Esophagus muscularis mucosa (tissue), 4 donors: ENCODE results near the gene CBX5. TPM values are rescaled to one million over a fixed set of nuclear protein-coding genes. Genes with fewer than 3 reads are reported as not detected.
A peak's percentile ranks its signal among the peaks of the same experiment; 100 is the strongest.

Experiments
- DNase-seq: peaks from one replicate; pipeline ENCODE4 v3.0.0-alpha.2; 2017; ENCODE audit errors: extremely low spot score
- H3K27ac ChIP-seq, 4 donors: fragments of 200-600 bp; sonication (generic); replicated peaks in 1 of 4; 1 replicate in 3 of 4; 2 replicates in 1 of 4; pipeline ENCODE4 v1.5.1; 2016 to 2019; ENCODE audit warnings: mild to moderate bottlenecking in 1 of 4
- H3K27me3 ChIP-seq, 4 donors: fragments of 200-600 bp; sonication (generic); one replicate each; pipeline versions ENCODE4 v1.5.1 to v1.6.0; 2016 to 2019
- H3K36me3 ChIP-seq, 4 donors: fragments of 200-600 bp; sonication (generic); one replicate each; pipeline ENCODE4 v1.5.1; 2016 to 2019
- H3K4me1 ChIP-seq, 4 donors: fragments of 200-600 bp; sonication (generic); one replicate each; pipeline ENCODE4 v1.5.1; 2016 to 2019
- H3K4me3 ChIP-seq, 4 donors: fragments of 200-600 bp; sonication (generic); 1 replicate in 2 of 4; 2 replicates in 2 of 4; pipeline ENCODE4 v1.5.1; 2016 to 2019; ENCODE audit warnings: mild to moderate bottlenecking in 4 of 4, moderate library complexity in 1 of 4
- H3K9me3 ChIP-seq, 4 donors: fragments of 200-600 bp; sonication (generic); 1 replicate in 3 of 4; 2 replicates in 1 of 4; pipeline ENCODE4 v1.5.1; 2016 to 2019
- EP300 ChIP-seq: sonication (generic); formaldehyde crosslinking; IDR thresholded peaks from one replicate; pipeline ENCODE4 v1.6.1; 2017; ENCODE audit warnings: antibody characterized with exemption
- POLR2A ChIP-seq: fragments of 450-650 bp; IDR thresholded peaks from one replicate; pipeline ENCODE4 v1.6.1; 2017; ENCODE audit warnings: antibody characterized with exemption, moderate library complexity, mild to moderate bottlenecking, low read depth
- POLR2AphosphoS5 ChIP-seq, 2 donors: sonication (generic); formaldehyde crosslinking; IDR thresholded peaks; one replicate each; pipeline ENCODE4 v1.6.1; 2017; ENCODE audit warnings: antibody characterized with exemption in 2 of 2
- whole genome bisulfite sequencing: methylation state at CpG from one replicate; pipeline ENCODE4 v1.1.5; 2018; 5-methylcytosine and 5-hydroxymethylcytosine counted together
- intact Hi-C: fragments of 100-400 bp; cut with DNase I; formaldehyde crosslinking; loops from one replicate; pipeline ENCODE4 v1.15.1; 2023
- total RNA-seq, 4 donors: library from RNA; depleted of rRNA; stranded (reverse); fragments of >200 nt; gene quantifications; one replicate each; pipeline versions ENCODE4 v1.1.0 to v1.2.1, GENCODE V29; 2016
- TF ChIP-seq, protein P1 (sequence below), 3 experiments: fragments of 200-600 bp in 2 of 3; fragments of 450-650 bp in 1 of 3; sonication (generic) in 2 of 3; IDR thresholded peaks; one replicate each; pipeline ENCODE4 v1.5.1; 2017 to 2019; ENCODE audit warnings: antibody characterized with exemption in 3 of 3, mild to moderate bottlenecking in 2 of 3, moderate library complexity in 1 of 3

Gene CBX5
- total RNA-seq, 4 donors from 2014 or later: 29.0 to 45.3 (median 37.3) TPM

- intact Hi-C loops: loop anchor here (2.0 kb wide), 1 partner anchor 66 kb away; no protein-coding TSS in a partner anchor
- DNase-seq: no peak
- Histone ChIP-seq H3K4me3 (no peak overlapping the region), H3K4me1 (no peaks in the 10 kb centered on the region), H3K27me3 (peaks cover 0 to 27% (median 1%) of the 10 kb centered on the region in 4 donors), H3K27ac (peak overlapping the region in 1 of 4 donors; percentile 4), H3K36me3 (peaks cover 0 to 1% (median 0%) of the 10 kb centered on the region in 4 donors), H3K9me3 (no peaks in the 10 kb centered on the region)
- TF ChIP-seq EP300: no peak
- TF ChIP-seq, protein P1, sequence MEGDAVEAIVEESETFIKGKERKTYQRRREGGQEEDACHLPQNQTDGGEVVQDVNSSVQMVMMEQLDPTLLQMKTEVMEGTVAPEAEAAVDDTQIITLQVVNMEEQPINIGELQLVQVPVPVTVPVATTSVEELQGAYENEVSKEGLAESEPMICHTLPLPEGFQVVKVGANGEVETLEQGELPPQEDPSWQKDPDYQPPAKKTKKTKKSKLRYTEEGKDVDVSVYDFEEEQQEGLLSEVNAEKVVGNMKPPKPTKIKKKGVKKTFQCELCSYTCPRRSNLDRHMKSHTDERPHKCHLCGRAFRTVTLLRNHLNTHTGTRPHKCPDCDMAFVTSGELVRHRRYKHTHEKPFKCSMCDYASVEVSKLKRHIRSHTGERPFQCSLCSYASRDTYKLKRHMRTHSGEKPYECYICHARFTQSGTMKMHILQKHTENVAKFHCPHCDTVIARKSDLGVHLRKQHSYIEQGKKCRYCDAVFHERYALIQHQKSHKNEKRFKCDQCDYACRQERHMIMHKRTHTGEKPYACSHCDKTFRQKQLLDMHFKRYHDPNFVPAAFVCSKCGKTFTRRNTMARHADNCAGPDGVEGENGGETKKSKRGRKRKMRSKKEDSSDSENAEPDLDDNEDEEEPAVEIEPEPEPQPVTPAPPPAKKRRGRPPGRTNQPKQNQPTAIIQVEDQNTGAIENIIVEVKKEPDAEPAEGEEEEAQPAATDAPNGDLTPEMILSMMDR (IDR thresholded peaks at IDR 0.05): peak; percentile 59 to 77 (median 74)
- WGBS: 69% methylated on average over 9 of the region's 9 CpGs
These were observed 14.4 kb upstream of the CBX5 start for GRCh38 chr12:54294152-54294952.

DNA sequence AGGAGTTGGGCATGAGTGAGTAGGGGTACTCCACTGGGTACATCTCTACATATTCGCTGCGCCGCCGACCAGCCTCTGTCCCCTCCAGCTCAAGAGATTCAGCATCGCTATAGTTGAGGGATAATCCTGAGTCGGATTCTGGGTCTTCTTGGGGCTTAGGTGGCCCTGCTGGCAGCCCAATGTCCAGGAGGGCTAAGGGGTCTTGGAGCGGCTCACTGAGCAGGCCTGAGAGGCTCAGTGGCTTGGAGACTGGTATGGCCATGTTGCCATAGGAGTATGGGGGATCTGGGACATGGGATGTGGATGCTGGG is 13.0 kb upstream of the CBX5 start:
- H3K9me3 ChIP-seq: no peaks in the 10 kb centered on the region
- H3K27me3 ChIP-seq: peaks cover 0 to 12% (median 0%) of the 10 kb centered on the region in 4 donors
- no peak overlapping the region for H3K4me3 ChIP-seq
- no peak for DNase-seq
- TF ChIP-seq EP300 (no peak), POLR2AphosphoS5 (IDR thresholded peaks at IDR 0.05) (no peak), POLR2A (no peak)
- TF ChIP-seq, protein P1 (IDR thresholded peaks at IDR 0.05): no peak
- no peak overlapping the region for H3K27ac ChIP-seq
- 97% methylated on average over 7 of the region's 7 CpGs for WGBS
- peaks cover 2 to 16% (median 13%) of the 10 kb centered on the region in 4 donors for H3K36me3 ChIP-seq
- H3K4me1 ChIP-seq: no peaks in the 10 kb centered on the region
- intact Hi-C loops: no loop called here

DNA sequence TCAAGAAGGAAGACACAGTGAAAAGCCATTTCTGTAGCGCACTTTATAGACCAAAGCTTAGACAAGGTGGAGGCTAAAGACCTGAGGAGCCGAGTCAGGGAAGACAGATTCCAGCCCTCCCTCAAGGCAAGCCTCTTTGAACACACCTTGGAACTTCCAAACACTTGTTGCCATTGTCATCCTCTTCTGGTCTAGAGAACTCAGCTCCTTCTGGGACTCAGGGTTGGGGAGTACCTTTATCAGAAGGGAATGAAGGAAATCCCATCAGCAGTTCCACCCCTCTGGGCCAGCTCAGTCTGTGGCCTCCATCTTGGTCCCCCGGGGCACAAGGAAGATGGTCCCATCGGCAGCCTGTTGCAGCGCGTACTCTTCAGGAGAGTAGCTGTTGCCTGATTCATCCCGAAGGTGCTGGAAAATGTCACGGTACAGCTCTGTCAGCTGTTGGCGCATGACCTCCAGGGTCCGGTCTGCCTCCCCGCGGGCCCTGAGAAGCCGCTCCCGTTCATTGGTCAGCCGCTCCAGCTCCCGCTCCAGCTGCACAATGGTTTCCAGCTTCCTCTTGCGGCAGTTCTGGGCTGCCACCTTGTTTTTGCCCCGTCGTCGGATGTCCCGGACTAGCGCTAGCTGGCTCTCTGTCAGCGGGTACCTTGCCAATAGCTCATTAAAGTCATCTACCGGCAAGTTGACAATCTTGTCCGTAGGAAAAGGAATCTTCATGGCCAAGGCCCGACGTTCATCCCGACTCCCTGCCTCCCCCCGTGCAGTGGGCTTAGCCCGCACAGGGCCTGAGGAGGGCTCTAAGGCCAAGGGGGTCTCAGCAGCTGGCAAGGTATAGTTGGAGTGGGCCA is 12.4 kb upstream of the CBX5 start:
- DNase-seq: no peak
- Histone ChIP-seq H3K27me3 (peaks cover 0 to 7% (median 0%) of the 10 kb centered on the region in 4 donors), H3K4me1 (peaks cover 0 to 4% (median under 1%) of the 10 kb centered on the region in 4 donors), H3K9me3 (no peaks in the 10 kb centered on the region), H3K27ac (no peak overlapping the region), H3K36me3 (peaks cover 8 to 22% (median 19%) of the 10 kb centered on the region in 4 donors), H3K4me3 (no peak overlapping the region)
- intact Hi-C loops: no loop called here
- 88% methylated on average over 25 of the region's 30 CpGs for WGBS
- TF ChIP-seq, protein P1 (IDR thresholded peaks at IDR 0.05): no peak
- no peak for TF ChIP-seq POLR2A
- no peak for TF ChIP-seq POLR2AphosphoS5 (IDR thresholded peaks at IDR 0.05)
- TF ChIP-seq EP300: no peak

- 50% methylated on average over 8 of the region's 8 CpGs for WGBS
- Histone ChIP-seq H3K36me3 (peaks cover 42 to 68% (median 64%) of the 10 kb centered on the region in 4 donors), H3K27ac (peak overlapping the region in 1 of 4 donors; percentile 23), H3K27me3 (no peaks in the 10 kb centered on the region), H3K9me3 (no peaks in the 10 kb centered on the region), H3K4me3 (no peak overlapping the region), H3K4me1 (peaks cover 38 to 45% (median 43%) of the 10 kb centered on the region in 4 donors)
- no peak for DNase-seq
- TF ChIP-seq POLR2A (no peak), POLR2AphosphoS5 (IDR thresholded peaks at IDR 0.05) (no peak), EP300 (no peak)
- TF ChIP-seq, protein P1 (IDR thresholded peaks at IDR 0.05): no peak
- intact Hi-C loops: loop anchor here (5.0 kb wide), 1 partner anchor 35 kb away; no protein-coding TSS in a partner anchor
These were observed 7.6 kb upstream of the CBX5 start for GRCh38 chr12:54287261-54288157.
